Measurements from ENCODE around the gene ANKRD40.
"Not testable (repeated sequence)": the region's sequence is repeated elsewhere in the genome, so short reads cannot be mapped to it uniquely, and the experiment has no call there.

DNA sequence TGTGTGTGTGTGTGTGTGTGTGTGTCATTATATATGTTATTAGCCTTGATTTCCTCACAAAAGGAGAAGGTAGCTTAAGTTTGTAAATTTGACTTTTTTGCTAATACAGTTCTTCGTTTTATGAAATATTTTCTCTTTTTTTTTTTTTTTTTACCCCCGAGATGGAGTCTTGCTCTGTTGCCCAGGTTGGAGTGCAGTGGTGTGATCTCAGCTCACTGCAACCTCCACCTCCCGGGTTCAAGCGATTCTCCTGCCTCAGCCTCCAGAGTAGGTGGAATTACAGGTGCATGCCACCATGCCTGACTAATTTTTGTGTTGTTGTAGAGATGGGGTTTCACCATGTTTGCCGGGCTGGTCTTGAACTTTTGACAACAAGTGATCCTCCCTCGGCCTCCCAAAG, 16.9 kb upstream of the ANKRD40 start:
- TF ChIP-seq, protein P1, sequence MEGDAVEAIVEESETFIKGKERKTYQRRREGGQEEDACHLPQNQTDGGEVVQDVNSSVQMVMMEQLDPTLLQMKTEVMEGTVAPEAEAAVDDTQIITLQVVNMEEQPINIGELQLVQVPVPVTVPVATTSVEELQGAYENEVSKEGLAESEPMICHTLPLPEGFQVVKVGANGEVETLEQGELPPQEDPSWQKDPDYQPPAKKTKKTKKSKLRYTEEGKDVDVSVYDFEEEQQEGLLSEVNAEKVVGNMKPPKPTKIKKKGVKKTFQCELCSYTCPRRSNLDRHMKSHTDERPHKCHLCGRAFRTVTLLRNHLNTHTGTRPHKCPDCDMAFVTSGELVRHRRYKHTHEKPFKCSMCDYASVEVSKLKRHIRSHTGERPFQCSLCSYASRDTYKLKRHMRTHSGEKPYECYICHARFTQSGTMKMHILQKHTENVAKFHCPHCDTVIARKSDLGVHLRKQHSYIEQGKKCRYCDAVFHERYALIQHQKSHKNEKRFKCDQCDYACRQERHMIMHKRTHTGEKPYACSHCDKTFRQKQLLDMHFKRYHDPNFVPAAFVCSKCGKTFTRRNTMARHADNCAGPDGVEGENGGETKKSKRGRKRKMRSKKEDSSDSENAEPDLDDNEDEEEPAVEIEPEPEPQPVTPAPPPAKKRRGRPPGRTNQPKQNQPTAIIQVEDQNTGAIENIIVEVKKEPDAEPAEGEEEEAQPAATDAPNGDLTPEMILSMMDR (conservative IDR thresholded peaks at IDR 0.05), result not testable (repeated sequence)
- not testable (repeated sequence) for TF ChIP-seq EZH2 (IDR thresholded peaks at IDR 0.05; ENCODE audit: low read depth)

All from PC-9 (cell line).